GM23338 (cell line): Measurements from ENCODE around the gene OR10D3. TPM values are rescaled to one million over a fixed set of nuclear protein-coding genes. Genes with fewer than 3 reads are reported as not detected.
A peak's percentile ranks its signal among the peaks of the same experiment; 100 is the strongest.

Experiments
- ATAC-seq: fragments of 200-7000 bp; cut with Tn5 transposase; 3 replicates; pipeline ENCODE4 v1.9.1; 2020
- DNase-seq: peaks from one replicate; pipeline ENCODE4 v3.0.0-alpha.2; 2015; ENCODE audit warnings: low spot score
- H2AFZ ChIP-seq: fragments of 200-600 bp; sonication (generic); 2 replicates; pipeline ENCODE4 v1.8.0; 2016; ENCODE audit warnings: antibody characterized with exemption, mild to moderate bottlenecking, moderate library complexity
- H3F3A ChIP-seq: fragments of 200-600 bp; sonication (generic); replicated peaks from 2 replicates; pipeline ENCODE4 v1.8.0; 2017; ENCODE audit warnings: antibody characterized with exemption, mixed run types, low read depth
- H3K27ac ChIP-seq: fragments of 200-600 bp; sonication (generic); 2 replicates; pipeline ENCODE4 v1.6.1; 2016; ENCODE audit warnings: low read depth
- H3K27me3 ChIP-seq: fragments of 200-600 bp; sonication (generic); 2 replicates; pipeline ENCODE4 v1.8.0; 2016; ENCODE audit warnings: mild to moderate bottlenecking, mixed run types, moderate library complexity; ENCODE audit not compliant: insufficient read depth
- H3K36me3 ChIP-seq: fragments of 200-600 bp; sonication (generic); 2 replicates; pipeline ENCODE4 v1.8.0; 2016; ENCODE audit warnings: mild to moderate bottlenecking; ENCODE audit not compliant: insufficient read depth
- H3K4me1 ChIP-seq: fragments of 200-600 bp; sonication (generic); 2 replicates; pipeline ENCODE4 v1.8.0; 2016; ENCODE audit warnings: mild to moderate bottlenecking, moderate library complexity; ENCODE audit not compliant: insufficient read depth
- H3K4me2 ChIP-seq: fragments of 200-600 bp; sonication (generic); 2 replicates; pipeline ENCODE4 v1.7.1; 2017; ENCODE audit warnings: mixed run types
- H3K4me3 ChIP-seq: fragments of 200-600 bp; sonication (generic); 2 replicates; pipeline ENCODE4 v1.6.1; 2016; ENCODE audit warnings: mixed run types
- H3K79me2 ChIP-seq: fragments of 200-600 bp; sonication (generic); replicated peaks from 2 replicates; pipeline ENCODE4 v1.8.0; 2017; ENCODE audit warnings: mild to moderate bottlenecking; ENCODE audit not compliant: insufficient read depth
- H3K9me2 ChIP-seq: fragments of 200-600 bp; sonication (generic); 2 replicates; pipeline ENCODE4 v1.8.0; 2017; ENCODE audit not compliant: insufficient read depth
- H4K20me1 ChIP-seq: fragments of 200-600 bp; sonication (generic); replicated peaks from 2 replicates; pipeline ENCODE4 v1.8.0; 2017; ENCODE audit warnings: mild to moderate bottlenecking; ENCODE audit not compliant: insufficient read depth
- H3K27ac Mint-ChIP-seq: 2 replicates; pipeline ENCODE4 v1.8.0; 2020; ENCODE audit warnings: inconsistent platforms, mild to moderate bottlenecking, moderate library complexity, mixed read lengths
- H3K27me3 Mint-ChIP-seq: 3 replicates; pipeline ENCODE4 v1.8.0; 2022; ENCODE audit warnings: low read depth, mild to moderate bottlenecking, moderate library complexity, mixed read lengths, inconsistent platforms; ENCODE audit not compliant: insufficient read depth, poor library complexity
- H3K36me3 Mint-ChIP-seq: 3 replicates; pipeline ENCODE4 v1.8.0; 2021; ENCODE audit warnings: low read depth, mild to moderate bottlenecking, inconsistent platforms, moderate library complexity, mixed read lengths
- H3K4me1 Mint-ChIP-seq: 3 replicates; pipeline ENCODE4 v1.8.0; 2020; ENCODE audit warnings: mild to moderate bottlenecking, inconsistent platforms, mixed read lengths
- H3K4me3 Mint-ChIP-seq: 3 replicates; pipeline ENCODE4 v1.8.0; 2021; ENCODE audit warnings: moderate library complexity, mild to moderate bottlenecking, inconsistent platforms, mixed read lengths
- H3K9me3 Mint-ChIP-seq: 3 replicates; pipeline ENCODE4 v1.8.0; 2020; ENCODE audit warnings: moderate library complexity, mild to moderate bottlenecking, inconsistent platforms, mixed read lengths
- CREB1 ChIP-seq: fragments of 250-450 bp; sonication (Bioruptor Pico); IDR thresholded peaks from 2 replicates; pipeline ENCODE4 v1.5.0; 2020; ENCODE audit warnings: low read depth, mild to moderate bottlenecking, moderate library complexity
- EZH2 ChIP-seq: fragments of 200-600 bp; sonication (generic); IDR thresholded peaks from one replicate; pipeline ENCODE4 v1.8.0; 2017; ENCODE audit warnings: antibody characterized with exemption, mild to moderate bottlenecking, low read depth; ENCODE audit not compliant: unreplicated experiment
- EZH2phosphoT487 ChIP-seq: fragments of 200-600 bp; sonication (generic); IDR thresholded peaks from one replicate; pipeline ENCODE4 v1.8.1; 2018; ENCODE audit warnings: antibody characterized with exemption; ENCODE audit not compliant: unreplicated experiment
- JUNB ChIP-seq: IDR thresholded peaks from one replicate; pipeline ENCODE4 v1.6.1; 2016; ENCODE audit warnings: antibody characterized with exemption; ENCODE audit not compliant: unreplicated experiment
- NANOG ChIP-seq: IDR thresholded peaks from 2 replicates; pipeline ENCODE4 v1.6.1; 2016; ENCODE audit warnings: antibody characterized with exemption, borderline replicate concordance
- POLR2AphosphoS5 ChIP-seq: IDR thresholded peaks from 2 replicates; pipeline ENCODE4 v1.6.1; 2016; ENCODE audit warnings: antibody characterized with exemption, low read depth
- STAT1 ChIP-seq: IDR thresholded peaks from one replicate; pipeline ENCODE4 v1.6.1; 2016; ENCODE audit warnings: antibody characterized with exemption; ENCODE audit not compliant: unreplicated experiment
- ZNF114 ChIP-seq: fragments of 250-450 bp; sonication (Bioruptor Pico); IDR thresholded peaks from 2 replicates; pipeline ENCODE4 v1.5.0; 2020; ENCODE audit warnings: mild to moderate bottlenecking, moderate library complexity
- ZNF331 ChIP-seq: fragments of 250-450 bp; sonication (Bioruptor Pico); IDR thresholded peaks from 2 replicates; pipeline ENCODE4 v1.5.0; 2020; ENCODE audit warnings: low read depth, mild to moderate bottlenecking, moderate library complexity
- polyA plus RNA-seq: library from polyadenylated mRNA; unstranded; fragments of >200 nt; fragmentation: Nextera tagmentation; extraction: Ambion mirVana; gene quantifications from 2 replicates; pipeline ENCODE4 v1.2.1, GENCODE V29; 2016
- total RNA-seq: library from RNA; depleted of rRNA; stranded (reverse); fragments of >200 nt; shearing (Covaris generic); gene quantifications from 2 replicates; pipeline ENCODE4 v1.2.3, GENCODE V29; 2014
- TF ChIP-seq, protein P1 (sequence below), 2 experiments: fragments of 200-600 bp in 1 of 2; sonication (generic) in 1 of 2; conservative IDR thresholded peaks; 2 replicates each; pipeline versions ENCODE4 v1.5.1 to v1.6.1; 2016 to 2017; ENCODE audit warnings: antibody characterized with exemption in 2 of 2, low read depth in 2 of 2, mild to moderate bottlenecking in 2 of 2, moderate library complexity in 1 of 2
- TF ChIP-seq, protein P2 (sequence below): IDR thresholded peaks from one replicate; pipeline ENCODE4 v1.6.1; 2018; ENCODE audit warnings: antibody characterized with exemption; ENCODE audit not compliant: unreplicated experiment
- TF ChIP-seq, protein P3 (sequence below): IDR thresholded peaks from 2 replicates; pipeline ENCODE4 v1.6.1; 2016; ENCODE audit warnings: antibody characterized with exemption

Gene OR10D3
- total and polyA plus RNA-seq, 2 experiments from 2014 or later, result not detected

DNA sequence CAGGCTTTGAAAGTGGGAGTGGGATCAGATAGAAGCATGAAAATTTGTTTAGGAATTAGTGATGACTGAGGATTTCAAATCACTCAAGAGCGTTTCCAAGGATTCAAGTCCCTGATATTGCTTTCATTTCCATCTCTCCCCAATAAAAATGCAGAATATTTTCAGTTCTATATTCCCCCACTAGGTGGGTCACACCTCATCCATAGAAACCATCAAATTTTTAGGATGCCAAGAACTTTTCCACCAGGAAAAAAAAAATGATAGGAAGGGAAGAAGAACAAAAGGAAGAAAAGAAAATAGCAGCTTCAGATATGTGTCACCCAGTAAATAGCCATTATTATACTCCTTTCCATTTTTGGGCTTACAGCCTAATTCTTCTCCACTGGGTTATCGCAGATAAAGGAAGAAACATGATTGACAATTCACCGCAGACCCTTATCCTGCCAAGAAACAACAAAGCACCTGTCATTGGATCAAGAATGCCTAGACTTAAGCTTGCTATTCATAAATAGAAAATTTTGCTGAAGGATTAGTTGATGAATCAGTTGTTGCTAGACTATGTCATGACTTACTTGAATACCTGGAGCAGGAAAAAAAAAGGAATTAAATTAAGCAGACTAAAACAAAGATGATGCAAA lies 30.3 kb upstream of the OR10D3 start:
- Histone ChIP-seq H3K27me3 (peaks cover 11% of the 10 kb centered on the region; the same call in 1 of the 2 replicates), H3K9me2 (no peaks in the 10 kb centered on the region), H3K4me1 (no peaks in the 10 kb centered on the region), H3K36me3 (no peaks in the 10 kb centered on the region), H3K79me2 (no peaks in the 10 kb centered on the region), H3K4me3 (no peak overlapping the region), H2AFZ (no peak overlapping the region), H3K27ac (no peak overlapping the region), H4K20me1 (no peaks in the 10 kb centered on the region), H3F3A (no peaks in the 10 kb centered on the region), H3K4me2 (no peak overlapping the region)
- DNase-seq (no peak), ATAC-seq (no peak)
- no peak for TF ChIP-seq EZH2phosphoT487
- TF ChIP-seq, protein P1, sequence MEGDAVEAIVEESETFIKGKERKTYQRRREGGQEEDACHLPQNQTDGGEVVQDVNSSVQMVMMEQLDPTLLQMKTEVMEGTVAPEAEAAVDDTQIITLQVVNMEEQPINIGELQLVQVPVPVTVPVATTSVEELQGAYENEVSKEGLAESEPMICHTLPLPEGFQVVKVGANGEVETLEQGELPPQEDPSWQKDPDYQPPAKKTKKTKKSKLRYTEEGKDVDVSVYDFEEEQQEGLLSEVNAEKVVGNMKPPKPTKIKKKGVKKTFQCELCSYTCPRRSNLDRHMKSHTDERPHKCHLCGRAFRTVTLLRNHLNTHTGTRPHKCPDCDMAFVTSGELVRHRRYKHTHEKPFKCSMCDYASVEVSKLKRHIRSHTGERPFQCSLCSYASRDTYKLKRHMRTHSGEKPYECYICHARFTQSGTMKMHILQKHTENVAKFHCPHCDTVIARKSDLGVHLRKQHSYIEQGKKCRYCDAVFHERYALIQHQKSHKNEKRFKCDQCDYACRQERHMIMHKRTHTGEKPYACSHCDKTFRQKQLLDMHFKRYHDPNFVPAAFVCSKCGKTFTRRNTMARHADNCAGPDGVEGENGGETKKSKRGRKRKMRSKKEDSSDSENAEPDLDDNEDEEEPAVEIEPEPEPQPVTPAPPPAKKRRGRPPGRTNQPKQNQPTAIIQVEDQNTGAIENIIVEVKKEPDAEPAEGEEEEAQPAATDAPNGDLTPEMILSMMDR (conservative IDR thresholded peaks at IDR 0.05; ENCODE audit: low read depth in 2 of 2), result peak in 1 of 2 experiments; percentile 51; a peak in 2 of 4 replicates
- H3K4me3 Mint-ChIP-seq, result no peak overlapping the region
- no peaks in the 10 kb centered on the region; the same call in 2 of the 3 replicates for H3K9me3 Mint-ChIP-seq
- no peaks in the 10 kb centered on the region for H3K36me3 Mint-ChIP-seq
- H3K4me1 Mint-ChIP-seq, result no peaks in the 10 kb centered on the region; the same call in 2 of the 3 replicates
- H3K27me3 Mint-ChIP-seq, result no peaks in the 10 kb centered on the region
- no peak overlapping the region for H3K27ac Mint-ChIP-seq

DNA sequence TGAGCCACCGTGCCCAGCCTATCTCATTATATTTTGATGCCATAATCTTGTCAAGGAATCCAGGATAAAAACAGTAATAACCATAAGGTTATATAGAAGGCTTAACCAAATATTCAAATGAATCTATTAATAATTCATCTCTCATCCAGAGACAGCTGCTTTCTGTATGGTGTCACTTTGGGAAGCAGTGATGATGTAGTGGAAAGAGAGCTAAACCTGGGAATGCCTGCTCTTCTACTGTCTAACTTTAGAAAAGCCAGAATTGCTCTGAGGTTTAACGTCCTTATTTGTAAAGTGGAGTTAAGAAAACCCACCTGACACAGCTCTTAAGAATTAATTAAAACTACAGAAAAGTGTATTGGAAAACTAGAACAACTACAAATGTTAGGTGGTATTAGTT lies 29.3 kb upstream of the OR10D3 start:
- Histone ChIP-seq H3F3A (no peaks in the 10 kb centered on the region), H3K4me2 (no peak overlapping the region), H3K27ac (no peak overlapping the region), H2AFZ (no peak overlapping the region), H3K4me3 (no peak overlapping the region), H3K27me3 (peaks cover 11% of the 10 kb centered on the region; the same call in 1 of the 2 replicates), H3K36me3 (no peaks in the 10 kb centered on the region), H3K9me2 (no peaks in the 10 kb centered on the region), H3K79me2 (no peaks in the 10 kb centered on the region), H3K4me1 (no peaks in the 10 kb centered on the region), H4K20me1 (no peaks in the 10 kb centered on the region)
- no peak for DNase-seq
- H3K9me3 Mint-ChIP-seq, result no peaks in the 10 kb centered on the region; the same call in 2 of the 3 replicates
- H3K36me3 Mint-ChIP-seq, result no peaks in the 10 kb centered on the region
- no peak overlapping the region for H3K27ac Mint-ChIP-seq
- H3K4me3 Mint-ChIP-seq, result no peak overlapping the region
- no peak for ATAC-seq
- no peaks in the 10 kb centered on the region for H3K27me3 Mint-ChIP-seq
- H3K4me1 Mint-ChIP-seq, result no peaks in the 10 kb centered on the region; the same call in 2 of the 3 replicates
- TF ChIP-seq, protein P2, sequence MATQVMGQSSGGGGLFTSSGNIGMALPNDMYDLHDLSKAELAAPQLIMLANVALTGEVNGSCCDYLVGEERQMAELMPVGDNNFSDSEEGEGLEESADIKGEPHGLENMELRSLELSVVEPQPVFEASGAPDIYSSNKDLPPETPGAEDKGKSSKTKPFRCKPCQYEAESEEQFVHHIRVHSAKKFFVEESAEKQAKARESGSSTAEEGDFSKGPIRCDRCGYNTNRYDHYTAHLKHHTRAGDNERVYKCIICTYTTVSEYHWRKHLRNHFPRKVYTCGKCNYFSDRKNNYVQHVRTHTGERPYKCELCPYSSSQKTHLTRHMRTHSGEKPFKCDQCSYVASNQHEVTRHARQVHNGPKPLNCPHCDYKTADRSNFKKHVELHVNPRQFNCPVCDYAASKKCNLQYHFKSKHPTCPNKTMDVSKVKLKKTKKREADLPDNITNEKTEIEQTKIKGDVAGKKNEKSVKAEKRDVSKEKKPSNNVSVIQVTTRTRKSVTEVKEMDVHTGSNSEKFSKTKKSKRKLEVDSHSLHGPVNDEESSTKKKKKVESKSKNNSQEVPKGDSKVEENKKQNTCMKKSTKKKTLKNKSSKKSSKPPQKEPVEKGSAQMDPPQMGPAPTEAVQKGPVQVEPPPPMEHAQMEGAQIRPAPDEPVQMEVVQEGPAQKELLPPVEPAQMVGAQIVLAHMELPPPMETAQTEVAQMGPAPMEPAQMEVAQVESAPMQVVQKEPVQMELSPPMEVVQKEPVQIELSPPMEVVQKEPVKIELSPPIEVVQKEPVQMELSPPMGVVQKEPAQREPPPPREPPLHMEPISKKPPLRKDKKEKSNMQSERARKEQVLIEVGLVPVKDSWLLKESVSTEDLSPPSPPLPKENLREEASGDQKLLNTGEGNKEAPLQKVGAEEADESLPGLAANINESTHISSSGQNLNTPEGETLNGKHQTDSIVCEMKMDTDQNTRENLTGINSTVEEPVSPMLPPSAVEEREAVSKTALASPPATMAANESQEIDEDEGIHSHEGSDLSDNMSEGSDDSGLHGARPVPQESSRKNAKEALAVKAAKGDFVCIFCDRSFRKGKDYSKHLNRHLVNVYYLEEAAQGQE, result no peak
- no peak for TF ChIP-seq JUNB
- no peak for TF ChIP-seq STAT1
- TF ChIP-seq, protein P3, sequence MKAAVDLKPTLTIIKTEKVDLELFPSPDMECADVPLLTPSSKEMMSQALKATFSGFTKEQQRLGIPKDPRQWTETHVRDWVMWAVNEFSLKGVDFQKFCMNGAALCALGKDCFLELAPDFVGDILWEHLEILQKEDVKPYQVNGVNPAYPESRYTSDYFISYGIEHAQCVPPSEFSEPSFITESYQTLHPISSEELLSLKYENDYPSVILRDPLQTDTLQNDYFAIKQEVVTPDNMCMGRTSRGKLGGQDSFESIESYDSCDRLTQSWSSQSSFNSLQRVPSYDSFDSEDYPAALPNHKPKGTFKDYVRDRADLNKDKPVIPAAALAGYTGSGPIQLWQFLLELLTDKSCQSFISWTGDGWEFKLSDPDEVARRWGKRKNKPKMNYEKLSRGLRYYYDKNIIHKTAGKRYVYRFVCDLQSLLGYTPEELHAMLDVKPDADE, result no peak
- TF ChIP-seq POLR2AphosphoS5, result no peak
- no peak for TF ChIP-seq EZH2
- TF ChIP-seq ZNF114 (CRISPR knock-in tag), result no peak
- no peak for TF ChIP-seq EZH2phosphoT487
- no peak for TF ChIP-seq CREB1 (CRISPR knock-in tag)
- TF ChIP-seq, protein P1 (conservative IDR thresholded peaks at IDR 0.05; ENCODE audit: low read depth in 2 of 2), result no peak
- TF ChIP-seq NANOG, result no peak
- no peak for TF ChIP-seq ZNF331 (CRISPR knock-in tag)
